Daoy (cell line): ENCODE results near the gene CD79A. TPM values are rescaled to one million over a fixed set of nuclear protein-coding genes. Genes with fewer than 3 reads are reported as not detected.
A peak's percentile ranks its signal among the peaks of the same experiment; 100 is the strongest.

Experiments used
- DNase-seq: peaks from one replicate; pipeline ENCODE4 v3.0.0-alpha.2; 2015; ENCODE audit warnings: low read depth
- total RNA-seq: library from RNA; depleted of rRNA; stranded (reverse); fragments of >200 nt; shearing (Covaris generic); gene quantifications from 2 replicates; pipeline ENCODE4 v1.2.3, GENCODE V29; 2014

The CD79A gene
- total RNA-seq, 1 experiment from 2014 or later: not detected

DNA sequence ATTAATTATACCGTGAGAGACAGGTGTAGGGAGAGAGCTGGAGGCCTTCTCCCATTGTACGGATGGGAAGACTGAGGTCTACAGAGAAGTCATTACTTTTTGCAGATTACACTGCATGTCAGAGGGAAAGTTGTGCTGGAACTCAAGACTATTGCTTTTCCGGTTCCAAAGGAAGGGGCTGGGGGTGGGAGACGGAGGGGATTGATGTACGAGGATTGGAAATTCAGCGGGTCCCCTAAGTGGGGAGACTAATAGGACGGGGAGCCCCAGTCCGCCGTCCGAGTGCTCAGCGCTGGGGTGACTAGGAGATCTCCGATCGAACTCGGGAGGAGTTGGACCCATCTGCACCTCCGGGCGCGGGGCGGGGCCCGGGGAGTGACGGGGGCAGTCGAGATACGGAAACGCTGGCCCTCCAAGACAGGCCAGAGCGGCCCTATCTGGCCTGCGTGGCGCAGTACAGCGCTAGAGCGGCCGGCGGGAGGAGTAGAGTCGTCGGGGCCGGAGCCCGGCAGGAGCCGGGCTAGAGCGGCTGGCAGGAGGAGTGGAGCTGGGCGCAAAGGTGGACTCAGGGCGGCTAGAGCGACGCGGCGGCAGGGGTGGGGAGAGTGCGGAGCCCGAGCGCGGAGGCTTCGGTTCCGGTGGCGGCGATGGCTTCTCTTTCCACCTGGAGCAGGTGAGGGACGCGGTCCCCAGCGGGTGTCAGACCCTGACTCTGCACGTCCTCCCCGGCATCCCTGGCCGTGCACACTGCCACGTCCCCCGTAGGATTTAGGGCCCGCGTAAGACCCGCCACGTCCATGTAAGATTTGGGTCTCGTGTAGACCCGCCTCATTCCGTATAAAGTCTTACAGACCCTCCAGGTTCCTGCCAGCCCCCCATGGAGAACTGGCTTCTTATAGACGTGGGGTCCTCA, 7.0 kb downstream of the CD79A start:
- DNase-seq: peak; percentile 98

DNA sequence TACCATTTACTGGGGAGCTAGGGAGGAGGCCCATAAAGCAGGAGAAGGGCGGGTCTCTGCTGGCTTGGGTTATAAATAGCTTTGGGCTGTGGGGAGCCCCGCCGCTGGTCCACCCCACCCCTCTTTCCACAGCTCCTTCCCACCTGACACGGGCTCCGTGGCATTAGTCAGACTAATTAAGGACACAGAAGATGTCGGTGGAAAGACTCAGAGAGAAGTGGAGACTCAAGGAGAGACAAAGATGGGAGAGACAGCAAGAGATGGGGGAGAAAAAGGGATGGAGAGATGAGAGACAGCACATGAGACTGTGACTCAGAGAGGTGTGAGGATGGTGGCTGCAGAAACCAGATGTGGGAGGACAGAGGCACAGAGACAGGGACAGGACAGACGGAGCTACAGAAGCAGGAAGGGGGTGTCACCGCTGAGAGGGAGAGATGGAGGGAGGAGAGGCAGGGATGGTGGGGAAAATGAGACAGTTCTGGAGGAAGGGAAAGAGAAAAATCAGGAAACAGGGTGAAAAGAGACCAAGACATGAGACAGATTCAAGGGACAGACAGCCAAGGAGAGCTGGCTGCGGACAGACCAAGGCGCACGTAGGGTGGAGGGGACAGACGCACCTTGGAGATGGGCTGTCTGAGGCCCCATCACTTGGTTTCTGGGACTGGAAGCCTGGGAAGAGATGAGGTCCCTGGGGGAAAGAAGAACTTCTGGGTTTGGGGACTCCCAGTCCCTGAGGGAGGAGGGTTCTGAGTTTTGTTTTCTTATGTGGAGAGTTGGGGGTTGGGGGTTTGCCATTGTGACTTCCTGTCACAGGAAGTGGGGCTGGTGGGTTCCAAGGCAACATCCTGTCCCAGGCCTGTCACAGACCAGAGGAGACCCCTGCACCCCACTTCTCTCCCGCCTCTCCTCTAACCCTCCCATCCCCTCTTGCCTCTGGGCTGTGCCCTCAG, 10.0 kb downstream of the CD79A start:
- DNase-seq: no peak

DNA sequence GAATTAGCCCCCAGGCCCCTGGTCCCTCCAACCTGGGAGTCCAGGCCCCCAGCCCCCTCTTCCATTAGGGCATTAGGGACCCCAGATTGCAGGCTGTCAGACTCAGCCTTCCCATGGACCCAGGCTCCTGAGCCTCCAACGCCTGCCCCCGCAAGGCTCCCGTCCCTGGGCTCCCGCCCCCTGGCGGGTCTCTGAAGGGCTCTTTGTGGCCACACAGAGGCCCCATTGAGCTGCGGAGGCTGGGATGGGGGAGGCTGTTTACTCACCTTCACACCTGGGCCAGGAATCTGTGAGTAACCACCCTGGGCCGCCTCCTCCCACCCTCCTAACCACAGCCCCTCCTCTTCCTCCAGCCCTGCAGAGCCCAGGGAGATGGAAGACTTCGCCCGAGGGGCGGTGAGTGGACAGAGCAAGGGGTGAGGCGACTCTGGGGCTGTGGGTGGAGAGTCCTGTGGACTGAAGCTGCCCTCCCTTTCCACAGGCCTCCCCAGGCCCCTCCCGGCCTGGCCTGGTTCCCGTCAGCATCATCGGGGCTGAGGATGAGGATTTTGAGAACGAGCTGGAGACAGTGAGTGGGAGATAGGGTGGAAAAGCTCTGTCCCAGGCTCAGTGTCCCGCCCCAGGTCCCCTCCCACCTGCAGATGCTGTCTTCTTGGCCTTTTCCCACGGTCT, 10.8 kb downstream of the CD79A start:
- peak; percentile 91 for DNase-seq

DNA sequence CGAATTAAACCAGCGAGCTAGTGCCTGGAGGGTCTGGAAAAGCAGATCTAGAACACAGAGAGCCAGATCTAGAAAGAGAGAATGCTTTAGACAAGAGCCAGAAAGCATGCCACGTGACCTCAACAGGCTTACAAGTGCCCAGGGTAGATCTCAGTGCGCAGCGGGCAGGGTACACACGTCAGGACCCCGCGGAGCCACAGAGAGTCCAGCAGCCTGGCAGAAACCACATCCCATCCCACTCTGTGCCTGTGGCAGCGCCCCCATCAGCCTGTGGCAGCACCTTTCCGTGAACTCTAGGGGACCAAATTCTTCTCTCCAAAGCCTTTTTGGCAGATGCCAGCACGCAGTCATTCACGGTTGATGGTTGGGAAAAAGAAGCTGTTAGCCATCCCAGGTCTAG, 11.8 kb downstream of the CD79A start:
- DNase-seq: no peak

DNA sequence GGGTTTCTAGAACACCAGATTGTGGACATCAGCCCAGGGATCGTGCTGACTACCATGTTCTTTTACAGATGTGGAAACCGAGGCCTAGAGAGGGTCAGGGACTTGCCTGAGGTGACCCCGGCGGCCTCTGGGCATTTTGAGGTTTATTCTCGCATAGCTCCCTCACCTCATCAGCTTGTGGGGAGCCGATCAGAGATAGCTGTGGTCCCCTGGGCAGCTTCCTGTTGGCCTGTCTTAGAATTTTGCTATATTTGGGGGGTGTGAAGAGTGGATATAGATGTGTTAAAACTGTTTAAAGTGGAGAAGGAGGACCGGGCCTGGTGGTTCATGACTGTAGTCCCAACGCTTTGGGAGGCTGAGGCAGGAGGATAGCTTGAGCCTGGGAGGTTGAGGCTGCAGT, 12.8 kb downstream of the CD79A start:
- no peak for DNase-seq

DNA sequence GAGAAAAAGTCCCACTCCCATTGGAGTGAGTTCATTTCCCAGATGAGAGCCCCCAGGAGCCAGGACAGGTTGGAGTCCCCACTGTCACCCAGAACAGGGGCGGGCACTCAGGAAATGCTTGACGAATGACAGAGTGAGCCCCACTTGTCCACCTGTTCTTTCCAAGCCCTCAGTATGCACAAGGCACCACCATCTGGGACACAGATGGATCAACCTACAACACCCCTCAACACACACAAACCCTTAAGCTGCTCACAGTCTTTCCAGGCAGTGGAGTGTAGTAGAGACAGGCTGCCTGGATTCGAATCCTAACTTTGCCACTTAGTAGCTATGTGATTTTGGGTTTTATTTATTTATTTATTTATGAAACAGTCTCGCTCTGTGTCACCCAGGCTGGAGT, 13.9 kb downstream of the CD79A start:
- no peak for DNase-seq

DNA sequence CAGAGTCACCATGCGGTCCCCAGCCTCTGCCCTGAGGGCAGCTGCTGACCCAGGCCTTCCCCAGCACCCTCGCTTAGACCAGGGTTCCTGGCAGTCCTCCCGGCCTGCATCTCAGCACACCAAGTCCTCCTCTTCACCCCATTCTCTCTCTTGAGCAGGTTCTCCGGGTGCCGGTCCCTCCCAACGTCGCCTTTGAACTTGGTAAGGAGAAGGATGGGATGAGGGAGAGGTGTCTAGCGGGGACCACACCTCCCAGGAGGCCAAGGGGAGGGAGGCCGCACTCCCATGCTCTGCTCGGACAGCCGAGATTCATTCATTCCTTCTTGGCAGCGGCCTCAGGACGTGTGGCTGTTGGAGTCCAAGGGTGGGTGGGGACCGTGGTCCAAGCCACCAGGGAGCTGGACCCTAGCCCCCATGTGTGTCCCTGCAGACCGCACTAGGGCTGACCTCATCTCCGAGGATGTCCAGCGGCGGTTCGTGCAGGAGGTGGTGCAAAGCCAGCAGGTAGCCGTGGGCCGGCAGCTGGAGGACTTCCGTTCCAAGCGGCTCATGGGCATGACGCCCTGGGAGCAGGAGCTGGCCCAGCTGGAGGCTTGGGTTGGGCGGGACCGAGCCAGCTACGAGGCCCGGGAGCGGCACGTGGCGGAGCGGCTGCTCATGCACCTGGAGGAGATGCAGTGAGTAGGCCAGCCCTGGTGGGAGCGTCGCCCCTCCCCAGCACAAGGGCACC, 15.3 kb downstream of the CD79A start:
- no peak for DNase-seq

DNA sequence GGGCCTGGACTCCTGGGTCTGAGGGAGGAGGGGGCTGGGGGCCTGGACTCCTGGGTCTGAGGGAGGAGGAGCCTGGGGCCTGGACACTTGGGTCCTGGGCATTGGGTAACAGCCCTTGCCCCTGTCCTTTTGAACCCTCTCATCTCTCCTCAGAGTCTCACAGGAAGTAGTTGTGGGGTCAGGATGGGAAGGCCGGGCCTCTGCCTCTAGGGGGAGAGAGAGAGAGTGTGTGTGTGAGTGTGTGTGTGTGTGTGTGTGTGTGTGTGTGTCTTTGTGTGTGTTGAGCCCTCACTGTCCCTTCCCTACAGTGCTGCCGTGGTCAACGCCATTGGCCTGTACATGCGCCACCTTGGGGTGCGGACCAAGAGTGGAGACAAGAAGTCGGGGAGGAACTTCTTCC, 16.8 kb downstream of the CD79A start:
- no peak for DNase-seq

DNA sequence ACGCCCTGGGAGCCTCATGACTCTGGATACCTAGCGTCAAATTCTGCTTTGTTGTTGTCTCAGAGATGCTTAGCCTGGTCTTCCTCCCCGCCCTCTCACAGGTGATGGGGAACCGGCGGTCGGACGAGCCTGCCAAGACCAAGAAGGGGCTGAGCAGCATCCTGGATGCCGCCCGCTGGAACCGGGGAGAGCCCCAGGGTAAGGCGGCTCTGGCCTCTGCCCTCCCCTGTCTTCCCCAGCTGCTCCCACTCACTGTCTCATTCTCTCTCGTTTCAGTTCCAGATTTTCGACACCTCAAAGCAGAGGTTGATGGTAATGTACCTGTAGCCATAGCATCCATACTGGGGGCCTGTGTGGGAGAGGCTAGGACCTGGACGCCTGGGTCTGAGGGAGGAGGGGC, 17.3 kb downstream of the CD79A start:
- no peak for DNase-seq

DNA sequence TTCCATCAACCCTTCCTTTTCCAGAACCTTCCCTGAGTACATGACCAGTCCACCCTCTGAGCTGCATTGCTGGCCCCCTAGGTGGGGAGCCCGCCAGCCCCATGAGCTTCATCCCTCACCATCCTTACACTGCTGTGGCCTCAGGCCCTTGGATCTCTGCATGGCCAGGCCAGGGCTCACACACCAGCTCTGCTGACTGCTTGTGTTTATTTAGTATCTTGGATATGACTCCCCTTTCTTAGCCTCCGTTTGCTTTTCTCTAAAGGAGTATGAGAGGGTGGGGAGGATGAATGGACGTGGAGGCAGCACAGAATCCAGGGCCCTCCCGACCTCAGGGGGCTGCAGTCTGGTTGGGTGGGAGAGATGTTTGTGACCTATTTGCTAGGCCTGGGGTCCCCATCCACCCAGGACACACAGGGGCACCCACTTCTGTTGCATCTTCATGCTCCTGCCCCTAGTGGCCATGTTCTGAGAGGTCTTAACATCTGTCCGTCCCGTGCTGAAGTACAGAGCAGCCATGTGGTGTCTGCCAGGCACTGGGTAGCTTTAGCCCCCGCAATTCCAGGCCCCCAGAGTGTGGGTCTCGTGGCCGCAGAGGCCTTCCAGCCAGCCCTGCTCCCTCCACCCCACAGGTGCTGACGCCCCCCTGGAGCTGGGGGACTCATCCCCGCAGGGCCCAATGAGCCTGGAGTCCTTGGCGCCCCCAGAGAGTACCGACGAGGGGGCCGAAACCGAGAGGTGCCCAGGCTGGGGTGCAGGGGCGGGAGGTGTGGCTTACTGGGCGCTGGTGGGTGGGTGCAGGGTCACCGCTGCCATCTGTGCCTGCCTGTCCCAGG, 18.9 kb downstream of the CD79A start:
- DNase-seq: no peak

DNA sequence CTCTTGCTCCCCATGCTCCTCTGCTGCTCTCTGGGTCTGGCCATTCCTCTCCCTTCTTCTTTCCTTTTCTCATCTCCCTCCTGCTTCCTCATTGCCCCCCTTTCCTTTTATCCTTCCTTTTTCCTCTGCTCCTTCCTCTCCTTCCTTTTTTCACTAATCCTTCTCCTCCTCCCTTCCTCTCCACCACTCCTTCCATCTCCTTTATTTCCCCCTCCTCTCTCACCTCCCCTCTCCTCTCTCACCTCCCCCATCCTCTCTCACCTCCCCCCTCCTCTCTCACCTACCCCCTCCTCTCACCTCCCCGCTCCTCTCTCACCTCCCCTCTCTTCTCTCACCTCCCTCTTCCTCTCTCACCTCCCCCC, 19.5 kb downstream of the CD79A start:
- no peak for DNase-seq

DNA sequence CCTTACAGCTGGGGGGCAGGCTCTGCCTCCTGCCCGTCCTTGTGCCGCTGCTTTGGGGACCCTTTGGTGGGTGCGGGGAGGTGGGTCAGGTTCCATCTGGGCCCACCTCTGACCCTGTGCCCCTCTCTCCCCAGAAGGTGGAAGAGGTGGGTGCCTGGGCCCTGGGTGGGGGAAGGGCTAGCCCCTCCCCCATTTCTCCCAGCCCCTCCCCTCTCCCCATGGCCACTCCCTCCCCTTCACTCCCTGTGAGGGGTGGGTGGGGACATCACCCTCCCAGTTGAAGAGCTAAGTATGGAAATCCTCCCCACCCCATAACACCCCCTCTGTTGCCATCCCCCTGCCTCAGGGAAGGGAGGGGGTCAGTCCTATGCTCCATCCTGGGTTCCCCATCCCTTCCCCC, 20.1 kb downstream of the CD79A start:
- DNase-seq: no peak

DNA sequence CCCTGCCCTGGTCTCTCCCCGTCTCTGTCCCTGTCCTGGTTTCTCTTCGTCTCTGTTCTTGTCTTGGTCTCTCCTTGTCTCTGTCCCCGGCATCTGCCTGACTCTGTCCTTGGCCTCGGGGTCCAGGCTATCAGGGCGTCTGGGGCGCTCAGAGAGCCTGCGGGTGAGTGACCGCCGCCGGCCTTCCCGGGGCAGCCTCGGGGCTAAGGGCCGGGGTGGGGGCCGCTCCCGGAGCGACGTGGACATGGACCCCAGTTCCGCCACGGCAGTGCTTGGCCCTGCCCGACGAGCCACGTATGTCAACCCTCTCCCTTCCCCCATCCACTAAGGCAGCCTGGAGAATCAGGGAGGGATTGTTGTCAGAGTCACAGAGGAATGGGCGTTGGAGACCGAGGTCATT, 20.7 kb downstream of the CD79A start:
- DNase-seq: no peak

DNA sequence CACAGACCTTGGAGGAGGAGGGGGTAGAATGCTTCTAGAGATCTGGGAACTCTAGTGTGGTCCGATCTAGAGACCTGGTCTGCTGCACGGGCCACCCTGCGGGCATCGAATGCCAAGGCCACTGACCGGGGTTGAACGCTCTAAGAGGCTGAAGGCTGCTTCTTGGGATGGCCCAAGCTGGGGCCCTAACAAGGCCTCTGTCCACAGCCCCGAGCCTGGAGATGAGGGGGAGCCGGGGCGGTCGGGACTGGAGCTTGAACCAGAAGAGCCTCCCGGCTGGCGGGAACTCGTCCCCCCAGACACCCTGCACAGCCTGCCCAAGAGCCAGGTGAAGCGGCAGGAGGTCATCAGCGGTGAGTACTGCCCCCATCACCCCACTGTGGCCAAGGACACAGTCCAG, 21.2 kb downstream of the CD79A start:
- no peak for DNase-seq

DNA sequence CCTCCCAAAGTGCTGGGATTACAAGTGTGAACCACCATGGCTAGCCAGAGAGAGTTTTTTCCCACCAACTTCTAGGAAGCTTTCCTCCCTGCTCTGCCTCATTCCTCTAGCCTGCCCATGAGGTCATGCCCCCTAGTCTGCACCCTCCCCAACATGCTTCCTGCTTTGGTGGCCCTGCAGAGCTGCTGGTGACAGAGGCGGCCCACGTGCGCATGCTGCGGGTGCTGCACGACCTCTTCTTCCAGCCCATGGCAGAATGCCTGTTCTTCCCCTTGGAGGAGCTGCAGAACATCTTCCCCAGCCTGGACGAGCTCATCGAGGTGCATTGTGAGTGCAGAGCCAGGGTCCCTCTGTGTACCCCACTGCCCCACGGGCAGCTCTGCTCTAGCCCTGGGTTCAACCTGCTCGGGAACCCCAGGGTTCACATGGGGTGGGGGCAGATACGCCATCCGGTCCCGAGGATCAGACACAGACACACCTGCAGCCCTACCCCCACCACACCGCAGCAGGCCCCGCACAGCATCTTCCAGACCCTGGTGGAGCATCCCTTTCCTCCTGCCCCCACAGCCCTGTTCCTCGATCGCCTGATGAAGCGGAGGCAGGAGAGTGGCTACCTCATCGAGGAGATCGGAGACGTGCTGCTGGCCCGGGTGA, 24.8 kb downstream of the CD79A start:
- DNase-seq: no peak

DNA sequence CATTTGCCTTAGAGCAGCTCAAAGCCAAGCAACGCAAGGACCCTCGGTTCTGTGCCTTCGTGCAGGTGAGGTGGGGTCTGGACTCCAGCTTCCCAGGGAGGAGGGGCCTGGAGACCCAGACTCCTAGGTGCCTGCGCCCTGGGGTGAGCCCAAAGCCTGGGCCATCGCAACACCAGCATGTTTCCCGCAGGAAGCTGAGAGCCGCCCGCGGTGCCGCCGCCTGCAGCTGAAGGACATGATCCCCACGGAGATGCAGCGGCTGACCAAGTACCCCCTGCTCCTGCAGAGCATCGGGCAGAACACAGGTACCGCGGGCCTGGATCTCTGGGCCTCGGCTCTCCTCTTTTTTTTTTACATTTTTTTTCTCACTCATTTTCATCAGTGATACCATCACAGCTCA, 25.5 kb downstream of the CD79A start:
- DNase-seq: no peak

DNA sequence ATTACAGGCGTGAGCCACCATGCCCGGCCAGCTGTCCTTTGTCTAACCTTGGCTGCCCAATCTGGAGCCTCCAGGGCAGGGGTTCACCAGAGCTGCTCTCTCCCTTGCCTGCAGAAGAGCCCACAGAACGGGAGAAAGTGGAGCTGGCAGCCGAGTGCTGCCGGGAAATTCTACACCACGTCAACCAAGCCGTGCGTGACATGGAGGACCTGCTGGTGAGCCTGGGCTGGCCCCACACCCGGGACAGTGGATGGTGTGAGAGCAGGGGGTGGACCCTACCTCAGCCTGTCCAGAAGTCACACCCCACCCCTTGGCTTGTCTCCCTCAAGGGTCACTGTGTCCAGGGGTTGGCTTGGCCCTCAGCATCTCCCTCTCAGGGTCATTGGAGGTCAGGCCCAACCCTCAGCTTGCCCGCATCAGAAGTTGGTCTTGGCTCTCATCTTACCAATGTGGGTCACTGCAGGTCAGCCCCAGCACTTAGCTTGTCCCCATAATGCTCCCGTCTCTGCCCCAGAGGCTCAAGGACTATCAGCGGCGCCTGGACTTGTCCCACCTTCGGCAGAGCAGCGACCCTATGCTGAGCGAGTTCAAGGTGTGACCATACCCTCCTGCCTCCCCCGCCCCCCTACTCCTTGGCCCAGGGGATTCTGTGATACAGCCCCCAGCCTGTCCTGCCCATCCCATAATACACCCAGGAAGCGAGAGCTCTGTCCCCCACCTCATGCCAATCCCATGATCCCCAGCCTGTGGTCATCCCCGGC, 26.3 kb downstream of the CD79A start:
- DNase-seq: no peak

DNA sequence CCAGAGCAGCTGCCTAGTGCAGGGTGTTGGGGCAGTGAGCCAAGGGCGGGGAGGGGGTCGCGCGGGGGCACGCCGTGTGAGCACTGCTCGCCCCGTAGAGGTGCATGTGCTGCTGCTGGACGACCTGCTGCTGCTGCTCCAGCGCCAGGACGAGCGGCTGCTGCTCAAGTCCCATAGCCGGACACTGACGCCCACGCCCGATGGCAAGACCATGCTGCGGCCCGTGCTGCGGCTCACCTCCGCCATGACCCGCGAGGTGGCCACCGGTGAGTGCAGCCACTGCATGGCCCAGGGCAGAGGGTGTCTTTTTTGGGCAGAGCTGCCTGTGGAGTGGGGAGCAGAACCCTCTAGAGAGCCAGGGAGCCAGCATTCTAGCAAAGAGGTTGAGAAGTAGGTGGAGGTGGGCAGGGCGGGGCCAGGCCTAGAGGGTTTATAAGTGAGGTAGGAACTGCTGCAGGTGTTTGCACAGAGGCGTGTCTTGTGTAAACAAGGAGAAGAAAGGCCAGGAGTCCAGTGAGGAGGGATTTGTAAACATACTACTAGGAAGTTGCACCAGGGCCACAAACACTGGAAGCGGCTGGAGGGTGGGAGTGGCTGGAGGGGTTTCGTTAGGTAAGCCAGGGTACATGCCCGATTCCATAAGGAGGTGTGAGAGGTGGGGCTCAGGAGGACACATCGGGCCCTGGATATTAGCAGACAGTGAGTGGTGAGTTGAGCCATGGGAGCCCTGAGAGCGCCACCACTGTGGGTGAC, 27.2 kb downstream of the CD79A start:
- no peak for DNase-seq
